Activated T-cell treated with anti-CD3 and anti-CD28 coated beads, Interleukin-2, amount 50 U/mL, for 72 hours (primary cell): ENCODE measurements around the gene SMCO4. TPM values are rescaled to one million over a fixed set of nuclear protein-coding genes. Genes with fewer than 3 reads are reported as not detected.

ENCODE experiments used
- ATAC-seq, 2 donors: fragments of 150-1000 bp; cut with Tn5 transposase; replicated peaks in 1 of 2; 2 replicates each; pipeline ENCODE4 v1.10.0; 2021; ENCODE audit warnings: moderate library complexity in 2 of 2, mild to moderate bottlenecking in 1 of 2
- DNase-seq, 2 donors: peaks; one replicate each; pipeline ENCODE4 v3.0.0; 2021 to 2022; ENCODE audit warnings: mixed read lengths in 1 of 2
- H3K27ac Mint-ChIP-seq: one replicate; pipeline ENCODE4 v1.8.0; 2022; ENCODE audit warnings: mild to moderate bottlenecking, moderate library complexity, mixed read lengths
- H3K27me3 Mint-ChIP-seq: one replicate; pipeline ENCODE4 v1.8.0; 2022; ENCODE audit warnings: low read depth, mixed read lengths
- H3K36me3 Mint-ChIP-seq, 2 donors: one replicate each; pipeline ENCODE4 v1.8.0; 2022; ENCODE audit warnings: mixed read lengths in 2 of 2, mild to moderate bottlenecking in 1 of 2; ENCODE audit not compliant: insufficient read depth in 2 of 2
- H3K4me1 Mint-ChIP-seq: one replicate; pipeline ENCODE4 v1.8.0; 2022; ENCODE audit warnings: low read depth, mixed read lengths
- H3K4me3 Mint-ChIP-seq, 2 donors: one replicate each; pipeline ENCODE4 v1.8.0; 2022; ENCODE audit warnings: mild to moderate bottlenecking in 2 of 2, mixed read lengths in 2 of 2, moderate library complexity in 2 of 2
- H3K9me3 Mint-ChIP-seq, 2 donors: one replicate each; pipeline ENCODE4 v1.8.0; 2022; ENCODE audit warnings: mixed read lengths in 2 of 2
- total RNA-seq, 2 donors: library from RNA; stranded (reverse); gene quantifications; one replicate each; pipeline ENCODE4 v1.2.3, GENCODE V29; 2022

The SMCO4 gene
- total RNA-seq, 2 donors from 2014 or later = 28.4 to 36.1 TPM

- H3K4me1 Mint-ChIP-seq = peaks cover 16% of the 10 kb centered on the region
- H3K4me3 Mint-ChIP-seq = no peak overlapping the region
- no peaks in the 10 kb centered on the region for H3K9me3 Mint-ChIP-seq
- no peak overlapping the region for H3K27ac Mint-ChIP-seq
- no peaks in the 10 kb centered on the region for H3K27me3 Mint-ChIP-seq
- peaks cover 0 to 3% of the 10 kb centered on the region in 2 donors for H3K36me3 Mint-ChIP-seq
- DNase-seq = no peak
- no peak for ATAC-seq
Measured at GRCh38 chr11:93501856-93502255, 41.3 kb downstream of the SMCO4 start.

DNA sequence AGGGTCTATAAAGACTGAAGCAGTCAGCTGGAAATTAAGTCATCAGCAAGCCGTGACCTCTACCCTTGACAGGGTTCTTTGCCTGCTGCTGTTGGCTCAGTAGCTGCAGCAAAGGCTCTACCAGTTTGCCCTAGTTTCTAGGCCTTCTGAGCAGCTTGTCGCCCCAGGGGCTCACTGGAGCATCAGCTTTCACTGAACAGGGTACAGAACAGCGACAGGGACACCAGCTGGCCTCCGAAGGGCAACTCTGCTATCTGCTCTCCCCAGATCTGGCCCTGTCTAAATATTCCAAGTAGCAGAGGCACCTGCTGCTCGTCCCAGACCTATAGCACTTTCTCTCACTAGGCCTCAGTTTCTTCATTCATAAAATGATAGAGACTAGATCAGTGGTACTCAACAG, 42.4 kb downstream of the SMCO4 start:
- DNase-seq (no peak), ATAC-seq (no peak)
- Mint-ChIP-seq H3K36me3 (peaks cover 0 to 5% of the 10 kb centered on the region in 2 donors), H3K27ac (no peak overlapping the region), H3K27me3 (no peaks in the 10 kb centered on the region), H3K4me3 (no peak overlapping the region), H3K9me3 (no peaks in the 10 kb centered on the region), H3K4me1 (peaks cover 16% of the 10 kb centered on the region)

DNA sequence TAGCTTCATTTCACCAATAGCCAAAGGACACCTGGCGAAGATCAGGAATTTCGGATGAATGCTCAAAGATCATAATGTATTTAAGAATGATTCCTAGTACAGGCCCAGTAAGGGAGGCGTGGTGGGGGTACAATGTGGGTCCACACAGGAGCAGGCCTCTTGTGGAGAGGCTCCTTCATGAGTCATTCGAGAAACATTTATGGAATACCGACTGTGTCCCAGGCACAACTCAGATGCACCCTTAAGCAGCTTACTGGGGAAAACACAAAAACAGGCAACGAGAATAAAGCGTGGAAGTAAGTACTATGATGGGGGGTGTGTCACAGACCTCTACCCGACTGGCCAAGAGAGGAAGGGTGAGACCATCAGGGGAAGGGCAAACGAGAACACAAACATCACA, 44.5 kb downstream of the SMCO4 start:
- Mint-ChIP-seq H3K9me3 (no peaks in the 10 kb centered on the region), H3K4me3 (no peak overlapping the region), H3K27ac (no peak overlapping the region), H3K27me3 (no peaks in the 10 kb centered on the region), H3K36me3 (peaks cover 0 to 7% of the 10 kb centered on the region in 2 donors), H3K4me1 (no peaks in the 10 kb centered on the region)
- DNase-seq (no peak), ATAC-seq (no peak)

- no peak for DNase-seq
- no peaks in the 10 kb centered on the region for H3K27me3 Mint-ChIP-seq
- peaks cover 0 to 7% of the 10 kb centered on the region in 2 donors for H3K36me3 Mint-ChIP-seq
- ATAC-seq = no peak
- no peak overlapping the region for H3K27ac Mint-ChIP-seq
- H3K9me3 Mint-ChIP-seq = no peaks in the 10 kb centered on the region
- no peaks in the 10 kb centered on the region for H3K4me1 Mint-ChIP-seq
- H3K4me3 Mint-ChIP-seq = no peak overlapping the region
Measured at GRCh38 chr11:93498161-93498560, 45.0 kb downstream of the SMCO4 start.

DNA sequence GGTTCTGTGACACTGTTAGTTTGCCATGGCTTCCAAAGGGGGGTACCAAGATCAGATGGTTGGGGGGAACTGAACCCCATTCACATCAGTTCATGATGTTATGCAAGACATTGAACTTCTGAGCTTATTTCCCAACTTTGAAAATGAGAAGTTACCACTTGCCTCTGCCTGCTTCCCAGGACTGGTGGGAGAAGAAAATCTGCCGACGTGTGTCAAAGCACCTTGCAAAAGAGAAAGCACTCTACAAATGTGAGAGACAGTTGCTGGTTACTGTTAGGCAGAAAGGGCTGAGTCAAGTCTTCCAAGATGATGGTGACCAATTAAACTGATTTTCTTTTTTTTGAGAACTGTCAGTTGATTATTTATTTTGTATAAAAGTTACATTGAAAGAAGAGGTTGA, 45.6 kb downstream of the SMCO4 start:
- no peak for ATAC-seq
- H3K27me3 Mint-ChIP-seq = no peaks in the 10 kb centered on the region
- H3K4me1 Mint-ChIP-seq = no peaks in the 10 kb centered on the region
- no peaks in the 10 kb centered on the region for H3K9me3 Mint-ChIP-seq
- H3K36me3 Mint-ChIP-seq = peaks cover 0 to 7% of the 10 kb centered on the region in 2 donors
- DNase-seq = no peak
- H3K4me3 Mint-ChIP-seq = no peak overlapping the region
- H3K27ac Mint-ChIP-seq = no peak overlapping the region

GRCh38 chr11:93494357-93494756, 48.8 kb downstream of the SMCO4 start:
- Mint-ChIP-seq H3K4me3 (no peak overlapping the region), H3K27me3 (no peaks in the 10 kb centered on the region)

DNA sequence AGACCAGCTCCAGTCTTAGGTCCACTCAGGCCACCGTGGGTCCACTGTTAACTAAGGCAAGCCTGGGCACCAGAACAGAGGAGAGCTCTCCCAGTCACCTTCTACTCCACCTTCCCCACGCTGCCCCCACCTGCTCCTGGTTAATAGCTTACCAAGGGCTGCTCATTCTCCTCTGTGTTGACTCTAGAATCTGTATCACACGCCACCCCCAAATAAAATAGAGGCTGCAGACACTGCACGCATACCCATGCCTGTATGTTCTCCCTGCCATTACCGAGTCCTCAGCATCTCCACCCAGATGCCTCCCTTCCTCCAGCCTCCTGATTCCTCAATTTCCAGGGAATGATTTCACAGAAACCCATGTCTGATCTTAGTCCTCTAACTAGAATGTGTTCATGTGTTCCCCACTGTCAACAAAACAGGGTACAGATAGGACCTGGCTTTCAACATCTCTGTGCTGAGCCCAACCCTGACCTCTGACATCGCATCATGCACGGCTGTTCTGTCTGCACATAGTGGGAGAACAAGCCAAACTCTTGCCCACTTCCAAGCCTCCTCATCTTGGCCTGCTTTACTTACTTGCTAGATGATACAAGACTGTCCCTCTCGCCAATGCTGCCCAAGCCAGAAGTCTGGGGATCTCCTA, 49.8 kb downstream of the SMCO4 start:
- no peak for ATAC-seq
- no peaks in the 10 kb centered on the region for H3K4me1 Mint-ChIP-seq
- H3K4me3 Mint-ChIP-seq = no peak overlapping the region
- no peak overlapping the region for H3K27ac Mint-ChIP-seq
- no peaks in the 10 kb centered on the region for H3K27me3 Mint-ChIP-seq
- DNase-seq = no peak
- no peaks in the 10 kb centered on the region for H3K9me3 Mint-ChIP-seq
- peaks cover 0 to 3% of the 10 kb centered on the region in 2 donors for H3K36me3 Mint-ChIP-seq

More at GRCh38 chr11:93494357-93494756, 48.8 kb downstream of the SMCO4 start:
- Mint-ChIP-seq H3K36me3 (peaks cover 0 to 4% of the 10 kb centered on the region in 2 donors), H3K27ac (no peak overlapping the region), H3K9me3 (no peaks in the 10 kb centered on the region), H3K4me1 (no peaks in the 10 kb centered on the region)
- DNase-seq (no peak), ATAC-seq (no peak)

GRCh38 chr11:93492464-93493251, 50.5 kb downstream of the SMCO4 start:
- H3K36me3 Mint-ChIP-seq = peaks cover 0 to 3% of the 10 kb centered on the region in 2 donors
- H3K9me3 Mint-ChIP-seq = no peaks in the 10 kb centered on the region
- no peaks in the 10 kb centered on the region for H3K4me1 Mint-ChIP-seq
- H3K4me3 Mint-ChIP-seq = no peak overlapping the region
- no peak overlapping the region for H3K27ac Mint-ChIP-seq
- ATAC-seq (no peak), DNase-seq (no peak)
- no peaks in the 10 kb centered on the region for H3K27me3 Mint-ChIP-seq

GRCh38 chr11:93491973-93492372, 51.2 kb downstream of the SMCO4 start:
- Mint-ChIP-seq H3K36me3 (peaks cover 0 to 3% of the 10 kb centered on the region in 2 donors), H3K9me3 (no peaks in the 10 kb centered on the region), H3K27ac (no peak overlapping the region), H3K4me3 (no peak overlapping the region), H3K4me1 (no peaks in the 10 kb centered on the region), H3K27me3 (no peaks in the 10 kb centered on the region)
- DNase-seq = no peak
- ATAC-seq = no peak

DNA sequence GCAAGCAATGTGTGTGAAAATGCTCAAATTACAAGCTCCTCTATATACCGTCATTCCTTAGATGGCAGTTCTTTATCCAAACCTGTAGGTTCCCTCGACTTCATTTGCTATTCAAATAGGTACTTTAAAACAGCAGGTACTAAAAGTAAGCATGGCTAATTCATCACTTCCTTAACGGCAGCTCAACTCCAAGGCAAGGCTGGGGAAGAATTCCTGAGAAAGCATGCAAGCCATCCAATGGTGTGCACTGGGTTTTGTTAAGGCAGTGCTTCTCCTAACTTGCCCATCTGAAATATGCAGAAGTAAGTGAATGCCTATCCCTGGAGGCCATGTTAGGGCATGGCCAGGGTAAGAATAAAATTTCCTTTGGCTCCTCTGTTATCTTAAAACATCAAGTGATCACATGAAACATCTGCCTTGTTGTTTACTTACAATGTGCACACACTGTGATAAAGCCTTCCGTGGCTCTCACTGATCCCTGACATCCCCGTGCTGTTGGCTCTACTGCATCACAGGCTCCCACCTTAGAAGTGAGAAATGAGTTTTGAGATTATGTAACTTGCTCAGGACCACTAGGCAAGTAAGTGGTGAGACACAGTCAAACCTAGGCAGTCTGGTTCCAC, 52.1 kb downstream of the SMCO4 start:
- DNase-seq (no peak), ATAC-seq (no peak)
- no peaks in the 10 kb centered on the region for H3K4me1 Mint-ChIP-seq
- no peak overlapping the region for H3K4me3 Mint-ChIP-seq
- H3K27me3 Mint-ChIP-seq = no peaks in the 10 kb centered on the region
- H3K36me3 Mint-ChIP-seq = peaks cover 0 to 3% of the 10 kb centered on the region in 2 donors
- H3K27ac Mint-ChIP-seq = no peak overlapping the region
- H3K9me3 Mint-ChIP-seq = no peaks in the 10 kb centered on the region

- ATAC-seq (no peak), DNase-seq (no peak)
- Mint-ChIP-seq H3K27ac (no peak overlapping the region), H3K4me1 (no peaks in the 10 kb centered on the region), H3K27me3 (no peaks in the 10 kb centered on the region), H3K36me3 (no peaks in the 10 kb centered on the region), H3K4me3 (no peak overlapping the region), H3K9me3 (no peaks in the 10 kb centered on the region)
Measured at GRCh38 chr11:93489841-93490240, 53.4 kb downstream of the SMCO4 start.

DNA sequence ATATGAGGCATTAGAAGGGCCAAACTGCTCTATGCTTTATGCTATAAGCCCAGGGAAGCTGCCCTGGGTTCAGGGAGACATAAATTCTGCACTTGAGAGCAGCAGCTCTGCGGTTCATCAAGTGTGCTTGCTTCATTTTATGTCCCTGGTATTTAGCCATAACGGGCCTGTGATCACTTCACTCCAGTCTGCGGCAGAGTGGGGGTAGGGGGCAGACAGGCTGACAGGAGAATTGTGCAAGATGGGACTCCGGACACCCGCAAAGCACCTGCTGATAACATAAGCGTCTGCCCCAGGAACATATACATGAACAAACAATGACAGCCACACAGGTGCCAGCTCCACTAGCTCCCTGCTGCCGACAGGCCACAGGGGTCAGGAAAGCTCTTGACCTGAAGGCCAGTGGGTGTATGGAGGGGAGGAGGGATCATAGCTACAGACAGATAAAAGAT, 56.1 kb downstream of the SMCO4 start:
- H3K4me1 Mint-ChIP-seq = no peaks in the 10 kb centered on the region
- H3K27me3 Mint-ChIP-seq = no peaks in the 10 kb centered on the region
- no peaks in the 10 kb centered on the region for H3K36me3 Mint-ChIP-seq
- no peak for ATAC-seq
- no peaks in the 10 kb centered on the region for H3K9me3 Mint-ChIP-seq
- no peak for DNase-seq
- no peak overlapping the region for H3K4me3 Mint-ChIP-seq
- no peak overlapping the region for H3K27ac Mint-ChIP-seq

- Mint-ChIP-seq H3K9me3 (no peaks in the 10 kb centered on the region), H3K27ac (no peak overlapping the region)
Measured at GRCh38 chr11:93485983-93486382, 57.2 kb downstream of the SMCO4 start.

More at GRCh38 chr11:93485983-93486382, 57.2 kb downstream of the SMCO4 start:
- H3K4me3 Mint-ChIP-seq = no peak overlapping the region
- no peaks in the 10 kb centered on the region for H3K4me1 Mint-ChIP-seq
- H3K36me3 Mint-ChIP-seq = no peaks in the 10 kb centered on the region
- DNase-seq (no peak), ATAC-seq (no peak)
- H3K27me3 Mint-ChIP-seq = no peaks in the 10 kb centered on the region
